GM12891 (cell line): Measurements from ENCODE around the gene OPN4.

Experiments used
- POLR2A ChIP-seq: IDR thresholded peaks from 2 replicates; pipeline ENCODE4 v1.6.1; 2011; ENCODE audit warnings: low read depth, low read length, control low read depth
- POLR2AphosphoS5 ChIP-seq: IDR thresholded peaks from 2 replicates; pipeline ENCODE4 v1.6.1; 2011; ENCODE audit warnings: low read depth, low read length, control low read depth
- TAF1 ChIP-seq: IDR thresholded peaks from 2 replicates; pipeline ENCODE4 v1.6.1; 2011; ENCODE audit warnings: low read depth, low read length, control low read depth

GRCh38 chr10:86681722-86682386 lies 27.5 kb downstream of the OPN4 start:
- TF ChIP-seq POLR2AphosphoS5 (no peak), POLR2A (no peak), TAF1 (no peak)
